A549 (cell line): ENCODE results near the gene MRPL20. TPM values are rescaled to one million over a fixed set of nuclear protein-coding genes. Genes with fewer than 3 reads are reported as not detected.

Experiments
- ATAC-seq, 2 experiments: fragments of 200-7000 bp in 1 of 2; fragments of >200 bp in 1 of 2; cut with Nextera tagmentation in 1 of 2; cut with Tn5 transposase in 1 of 2; 3 replicates each; pipeline versions ENCODE4 v1.8.0 to v1.9.1; 2018 to 2020; ENCODE audit warnings: mild to moderate bottlenecking in 1 of 2, moderate library complexity in 1 of 2
- CTCF ChIA-PET: fragments of 300-600 bp; sonication (Branson Sonifier 250); formaldehyde crosslinking; extraction: SDS; loops from one replicate; lab custom pipeline; 2021; ENCODE audit warnings: antibody characterized with exemption, inconsistent platforms; lab: Yijun Ruan, JAX
- POLR2A ChIA-PET: fragments of 350-600 bp; formaldehyde crosslinking; extraction: SDS; loops from one replicate; lab custom pipeline; 2021; ENCODE audit warnings: antibody characterized with exemption, inconsistent platforms; lab: Yijun Ruan, JAX
- DNase-seq, 2 experiments: peaks; one replicate each; pipeline versions ENCODE4 v3.0.0 to v3.0.0-alpha.2; 2011 to 2016; ENCODE audit warnings: low read depth in 1 of 2, low spot score in 1 of 2
- FAIRE-seq: peaks from 2 replicates; lab custom pipeline; 2011; peaks lifted over from hg19 to GRCh38; lab: Jason Lieb, UNC
- H3K27ac ChIP-seq, 2 experiments: fragments of >200 bp; sonication (Bioruptor Twin); formaldehyde crosslinking; 3 replicates each; pipeline ENCODE4 v1.5.1; 2016 to 2017
- H3K4me1 ChIP-seq: fragments of >200 bp; sonication (Bioruptor Twin); formaldehyde crosslinking; 3 replicates; pipeline ENCODE4 v1.6.1; 2016
- H3K4me2 ChIP-seq: fragments of >200 bp; sonication (Bioruptor Twin); formaldehyde crosslinking; 3 replicates; pipeline ENCODE4 v1.6.1; 2016
- H3K4me3 ChIP-seq: fragments of >200 bp; sonication (Bioruptor Twin); formaldehyde crosslinking; 3 replicates; pipeline ENCODE4 v1.5.1; 2016
- H3K9me3 ChIP-seq: fragments of >200 bp; sonication (Bioruptor Twin); formaldehyde crosslinking; 3 replicates; pipeline ENCODE4 v1.6.1; 2016
- BHLHE40 ChIP-seq: IDR thresholded peaks from 2 replicates; pipeline ENCODE4 v1.6.1; 2012; ENCODE audit warnings: low read depth, low read length, inconsistent platforms
- CHD4 ChIP-seq: fragments of 200-600 bp; sonication (generic); IDR thresholded peaks from 2 replicates; pipeline ENCODE4 v1.6.1; 2016; ENCODE audit warnings: antibody characterized with exemption, mild to moderate bottlenecking, borderline replicate concordance
- EHMT2 ChIP-seq: fragments of 200-600 bp; sonication (generic); IDR thresholded peaks from 2 replicates; pipeline ENCODE4 v1.6.1; 2016; ENCODE audit warnings: antibody characterized with exemption, low read depth, mild to moderate bottlenecking, moderate library complexity
- ESRRA ChIP-seq: fragments of 150-350 bp; IDR thresholded peaks from 2 replicates; pipeline ENCODE4 v1.6.1; 2014; ENCODE audit warnings: mild to moderate bottlenecking, low read length, borderline replicate concordance
- FOSB ChIP-seq: fragments of 250-450 bp; sonication (Bioruptor Pico); IDR thresholded peaks from 2 replicates; pipeline ENCODE4 v1.5.0; 2020; ENCODE audit warnings: mild to moderate bottlenecking, moderate library complexity
- FOSL2 ChIP-seq, 2 experiments: fragments of 450-650 bp in 1 of 2; fragments of >200 bp in 1 of 2; sonication (Bioruptor Twin) in 1 of 2; formaldehyde crosslinking; IDR thresholded peaks; 2 replicates each; pipeline versions ENCODE4 v1.5.0 to v1.6.1; 2016 to 2020; ENCODE audit warnings: mild to moderate bottlenecking in 1 of 2, moderate library complexity in 1 of 2
- FOXS1 ChIP-seq: fragments of 250-450 bp; sonication (Bioruptor Pico); IDR thresholded peaks from 2 replicates; pipeline ENCODE4 v1.5.0; 2020; ENCODE audit warnings: mild to moderate bottlenecking, moderate library complexity
- GATA3 ChIP-seq: IDR thresholded peaks from 2 replicates; pipeline ENCODE4 v1.6.1; 2012; ENCODE audit warnings: borderline replicate concordance
- HDAC2 ChIP-seq: fragments of 200-600 bp; sonication (generic); IDR thresholded peaks from 2 replicates; pipeline ENCODE4 v1.6.1; 2016
- HEYL ChIP-seq: fragments of 250-450 bp; sonication (Bioruptor Pico); IDR thresholded peaks from 2 replicates; pipeline ENCODE4 v1.8.0; 2021; ENCODE audit warnings: mild to moderate bottlenecking, moderate library complexity
- HOXB13 ChIP-seq: fragments of 250-450 bp; sonication (Bioruptor Pico); IDR thresholded peaks from 2 replicates; pipeline ENCODE4 v1.5.0; 2020; ENCODE audit warnings: low read depth, mild to moderate bottlenecking, moderate library complexity
- KDM1A ChIP-seq: fragments of 200-600 bp; sonication (generic); IDR thresholded peaks from 2 replicates; pipeline ENCODE4 v1.6.1; 2016; ENCODE audit warnings: low read depth, mild to moderate bottlenecking
- KDM5A ChIP-seq: fragments of 200-600 bp; sonication (generic); IDR thresholded peaks from 2 replicates; pipeline ENCODE4 v1.6.1; 2016; ENCODE audit warnings: antibody characterized with exemption, mild to moderate bottlenecking
- MAFK ChIP-seq: fragments of 450-650 bp; IDR thresholded peaks from 2 replicates; pipeline ENCODE4 v1.6.1; 2014; ENCODE audit not compliant: partially characterized antibody
- MYC ChIP-seq: IDR thresholded peaks from 2 replicates; pipeline ENCODE4 v1.6.1; 2012; ENCODE audit warnings: mild to moderate bottlenecking, inconsistent platforms, low read length, improper control_type of control experiment, borderline replicate concordance
- NFE2L2 ChIP-seq: fragments of 150-350 bp; conservative IDR thresholded peaks from 2 replicates; pipeline ENCODE4 v1.6.1; 2014; ENCODE audit warnings: low read length
- NPAS2 ChIP-seq: fragments of 250-450 bp; sonication (Bioruptor Pico); IDR thresholded peaks from 2 replicates; pipeline ENCODE4 v1.8.0; 2022; ENCODE audit warnings: mild to moderate bottlenecking, moderate library complexity, borderline replicate concordance
- POLR2A ChIP-seq: IDR thresholded peaks from 2 replicates; pipeline ENCODE4 v1.6.1; 2012; ENCODE audit warnings: mild to moderate bottlenecking, low read length
- RAD21 ChIP-seq, 2 experiments: fragments of >200 bp in 1 of 2; sonication (Bioruptor Twin) in 1 of 2; formaldehyde crosslinking in 1 of 2; IDR thresholded peaks in 1 of 2; conservative IDR thresholded peaks in 1 of 2; 2 replicates in 1 of 2; 3 replicates in 1 of 2; pipeline ENCODE4 v1.6.1; 2012 to 2018; ENCODE audit warnings: inconsistent platforms in 1 of 2
- RARB ChIP-seq: fragments of 250-450 bp; sonication (Bioruptor Pico); IDR thresholded peaks from 2 replicates; pipeline ENCODE4 v1.8.0; 2021; ENCODE audit warnings: mild to moderate bottlenecking, moderate library complexity
- RNF2 ChIP-seq: fragments of 200-600 bp; sonication (generic); IDR thresholded peaks from 2 replicates; pipeline ENCODE4 v1.6.1; 2016; ENCODE audit warnings: low read depth, mild to moderate bottlenecking, antibody characterized with exemption, moderate library complexity, borderline replicate concordance
- SMC3 ChIP-seq: fragments of >200 bp; sonication (Bioruptor Twin); formaldehyde crosslinking; IDR thresholded peaks from 3 replicates; pipeline ENCODE4 v1.6.1; 2018; ENCODE audit warnings: inconsistent platforms
- SREBF2 ChIP-seq: fragments of 450-650 bp; IDR thresholded peaks from 2 replicates; pipeline ENCODE4 v1.6.1; 2014; ENCODE audit warnings: mild to moderate bottlenecking, moderate library complexity
- TFCP2L1 ChIP-seq: fragments of 250-450 bp; sonication (Bioruptor Pico); IDR thresholded peaks from 2 replicates; pipeline ENCODE4 v1.5.0; 2021; ENCODE audit warnings: mild to moderate bottlenecking
- ZSCAN20 ChIP-seq: fragments of 250-450 bp; sonication (Bioruptor Pico); IDR thresholded peaks from 2 replicates; pipeline ENCODE4 v1.8.0; 2022; ENCODE audit warnings: mild to moderate bottlenecking, moderate library complexity
- WGBS: methylation state at CpG from one replicate; pipeline ENCODE4 v1.1.6; 2017; ENCODE audit errors: missing lambda C conversion rate; 5-methylcytosine and 5-hydroxymethylcytosine counted together
- polyA plus RNA-seq, 4 experiments: library from polyadenylated mRNA; depleted of rRNA in 3 of 4; stranded (reverse); fragments of >200 nt; fragmentation: RNase III in 1 of 4; extraction: RNeasy Plus Mini Kit Qiagen cat#74134 plus additional on column Dnase treatment in 1 of 4; gene quantifications; 2 replicates in 3 of 4; 3 replicates in 1 of 4; pipeline ENCODE4 v1.2.3, GENCODE V29; 2011 to 2017
- TF ChIP-seq, protein P1 (sequence below): fragments of >200 bp; sonication (Bioruptor Twin); formaldehyde crosslinking; IDR thresholded peaks from 3 replicates; pipeline ENCODE4 v1.6.1; 2016
- TF ChIP-seq, protein P2 (sequence below): IDR thresholded peaks from 2 replicates; pipeline ENCODE4 v1.6.1; 2012
- TF ChIP-seq, protein P3 (sequence below): IDR thresholded peaks from 2 replicates; pipeline ENCODE4 v1.6.1; 2012
- TF ChIP-seq, protein P4 (sequence below): fragments of 250-450 bp; sonication (Bioruptor Pico); IDR thresholded peaks from 2 replicates; pipeline ENCODE4 v1.5.0; 2021; ENCODE audit warnings: mild to moderate bottlenecking, moderate library complexity, borderline replicate concordance

Gene MRPL20
- polyA plus RNA-seq, 2 of the 4 experiments (the other 2 are of a cell fraction): 158 to 163 TPM

DNA sequence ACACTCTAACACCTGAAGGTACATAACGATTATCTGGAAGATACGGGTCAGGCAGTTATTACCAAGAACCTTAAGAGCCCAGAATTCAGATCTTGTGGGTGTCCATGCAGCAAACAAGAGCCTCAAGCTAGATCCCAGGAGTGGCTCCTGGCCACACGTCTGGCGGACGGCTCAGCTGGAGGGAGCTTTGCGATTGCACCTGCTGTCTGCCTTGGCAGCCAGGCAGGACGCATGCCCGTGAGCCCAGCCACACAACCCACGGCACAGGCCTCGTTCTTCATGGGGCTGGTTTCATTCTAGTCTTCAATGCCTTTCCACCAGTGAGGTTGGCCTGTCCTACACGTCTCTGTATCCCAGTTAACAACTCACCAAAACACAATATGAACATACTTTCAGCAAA lies 13.7 kb downstream of the MRPL20 start:
- ChIA-PET CTCF (interaction anchor here (1.9 to 2.7 kb wide), 2 partner anchors 9 to 21 kb away, joined by 5 to 13 read pairs; no protein-coding TSS in a partner anchor), POLR2A (no interaction called here)
- no peak for DNase-seq
- peaks cover 8% of the 10 kb centered on the region for H3K4me1 ChIP-seq
- TF ChIP-seq NFE2L2 (no peak), KDM1A (no peak), GATA3 (no peak), FOSL2 (IDR thresholded peaks at IDR 0.05) (no peak), FOSL2 (CRISPR knock-in tag; IDR thresholded peaks at IDR 0.05) (no peak), ZSCAN20 (CRISPR knock-in tag) (no peak), HEYL (CRISPR knock-in tag) (no peak), BHLHE40 (no peak), FOXS1 (CRISPR knock-in tag) (no peak), MAFK (no peak), HDAC2 (no peak), ESRRA (no peak), CHD4 (no peak), FOSB (CRISPR knock-in tag) (no peak), HOXB13 (CRISPR knock-in tag) (no peak)
- TF ChIP-seq, protein P1, sequence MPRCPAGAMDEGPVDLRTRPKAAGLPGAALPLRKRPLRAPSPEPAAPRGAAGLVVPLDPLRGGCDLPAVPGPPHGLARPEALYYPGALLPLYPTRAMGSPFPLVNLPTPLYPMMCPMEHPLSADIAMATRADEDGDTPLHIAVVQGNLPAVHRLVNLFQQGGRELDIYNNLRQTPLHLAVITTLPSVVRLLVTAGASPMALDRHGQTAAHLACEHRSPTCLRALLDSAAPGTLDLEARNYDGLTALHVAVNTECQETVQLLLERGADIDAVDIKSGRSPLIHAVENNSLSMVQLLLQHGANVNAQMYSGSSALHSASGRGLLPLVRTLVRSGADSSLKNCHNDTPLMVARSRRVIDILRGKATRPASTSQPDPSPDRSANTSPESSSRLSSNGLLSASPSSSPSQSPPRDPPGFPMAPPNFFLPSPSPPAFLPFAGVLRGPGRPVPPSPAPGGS: no peak
- TF ChIP-seq, protein P2, sequence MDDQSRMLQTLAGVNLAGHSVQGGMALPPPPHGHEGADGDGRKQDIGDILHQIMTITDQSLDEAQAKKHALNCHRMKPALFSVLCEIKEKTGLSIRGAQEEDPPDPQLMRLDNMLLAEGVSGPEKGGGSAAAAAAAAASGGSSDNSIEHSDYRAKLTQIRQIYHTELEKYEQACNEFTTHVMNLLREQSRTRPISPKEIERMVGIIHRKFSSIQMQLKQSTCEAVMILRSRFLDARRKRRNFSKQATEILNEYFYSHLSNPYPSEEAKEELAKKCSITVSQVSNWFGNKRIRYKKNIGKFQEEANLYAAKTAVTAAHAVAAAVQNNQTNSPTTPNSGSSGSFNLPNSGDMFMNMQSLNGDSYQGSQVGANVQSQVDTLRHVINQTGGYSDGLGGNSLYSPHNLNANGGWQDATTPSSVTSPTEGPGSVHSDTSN: no peak
- TF ChIP-seq, protein P3, sequence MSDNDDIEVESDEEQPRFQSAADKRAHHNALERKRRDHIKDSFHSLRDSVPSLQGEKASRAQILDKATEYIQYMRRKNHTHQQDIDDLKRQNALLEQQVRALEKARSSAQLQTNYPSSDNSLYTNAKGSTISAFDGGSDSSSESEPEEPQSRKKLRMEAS: no peak
- TF ChIP-seq, protein P4, sequence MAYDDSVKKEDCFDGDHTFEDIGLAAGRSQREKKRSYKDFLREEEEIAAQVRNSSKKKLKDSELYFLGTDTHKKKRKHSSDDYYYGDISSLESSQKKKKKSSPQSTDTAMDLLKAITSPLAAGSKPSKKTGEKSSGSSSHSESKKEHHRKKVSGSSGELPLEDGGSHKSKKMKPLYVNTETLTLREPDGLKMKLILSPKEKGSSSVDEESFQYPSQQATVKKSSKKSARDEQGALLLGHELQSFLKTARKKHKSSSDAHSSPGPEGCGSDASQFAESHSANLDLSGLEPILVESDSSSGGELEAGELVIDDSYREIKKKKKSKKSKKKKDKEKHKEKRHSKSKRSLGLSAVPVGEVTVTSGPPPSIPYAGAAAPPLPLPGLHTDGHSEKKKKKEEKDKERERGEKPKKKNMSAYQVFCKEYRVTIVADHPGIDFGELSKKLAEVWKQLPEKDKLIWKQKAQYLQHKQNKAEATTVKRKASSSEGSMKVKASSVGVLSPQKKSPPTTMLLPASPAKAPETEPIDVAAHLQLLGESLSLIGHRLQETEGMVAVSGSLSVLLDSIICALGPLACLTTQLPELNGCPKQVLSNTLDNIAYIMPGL (CRISPR knock-in tag): no peak
- TF ChIP-seq, all 56 proteins: peak for 0
- Histone ChIP-seq H3K27ac (no peak overlapping the region), H3K4me2 (no peak overlapping the region), H3K4me3 (no peak overlapping the region), H3K9me3 (no peaks in the 10 kb centered on the region)
- ATAC-seq (no peak), FAIRE-seq (no peak)
- WGBS: over 99% methylated on average over 11 of the region's 11 CpGs

DNA sequence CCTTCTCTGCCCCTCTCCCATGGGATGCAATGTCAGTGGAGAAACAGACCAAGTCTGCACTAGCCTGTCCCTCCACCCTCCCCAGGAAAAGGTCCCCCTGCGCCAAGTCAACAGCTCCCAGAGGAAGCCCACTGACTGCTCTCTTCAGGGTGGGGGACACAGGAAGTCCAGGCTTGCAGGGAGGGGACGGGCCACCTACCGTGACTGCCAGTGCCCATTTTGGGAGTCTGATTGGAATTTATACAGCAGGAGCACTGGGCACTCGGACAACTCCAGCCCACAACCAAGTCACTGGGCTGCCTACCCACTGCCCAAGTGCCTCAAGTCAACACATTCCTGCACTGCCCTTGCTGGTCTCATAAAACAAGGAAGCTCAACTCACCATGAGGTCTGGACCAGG lies 14.1 kb downstream of the MRPL20 start:
- Histone ChIP-seq H3K27ac (no peak overlapping the region), H3K4me2 (no peak overlapping the region), H3K9me3 (no peaks in the 10 kb centered on the region), H3K4me1 (peaks cover 7% of the 10 kb centered on the region), H3K4me3 (no peak overlapping the region)
- DNase-seq (no peak), ATAC-seq (no peak), FAIRE-seq (no peak)
- ChIA-PET CTCF (interaction anchor here (2.7 kb wide), 1 partner anchor 9 kb away, joined by 13 read pairs; no protein-coding TSS in a partner anchor), POLR2A (no interaction called here)
- no peak for TF ChIP-seq FOSB (CRISPR knock-in tag)
- TF ChIP-seq RNF2: no peak
- TF ChIP-seq KDM5A: no peak
- TF ChIP-seq RAD21 (conservative IDR thresholded peaks at IDR 0.05 in 1 of 2, IDR thresholded peaks at IDR 0.05 in 1 of 2): no peak
- no peak for TF ChIP-seq HDAC2
- no peak for TF ChIP-seq EHMT2
- no peak for TF ChIP-seq KDM1A
- TF ChIP-seq, protein P1: no peak
- TF ChIP-seq GATA3: no peak
- no peak for TF ChIP-seq NPAS2 (CRISPR knock-in tag)
- TF ChIP-seq ZSCAN20 (CRISPR knock-in tag): no peak
- no peak for TF ChIP-seq TFCP2L1 (CRISPR knock-in tag)
- TF ChIP-seq POLR2A: no peak
- TF ChIP-seq ESRRA: no peak
- TF ChIP-seq SMC3: no peak
- no peak for TF ChIP-seq FOSL2 (IDR thresholded peaks at IDR 0.05)
- no peak for TF ChIP-seq FOSL2 (CRISPR knock-in tag; IDR thresholded peaks at IDR 0.05)
- no peak for TF ChIP-seq SREBF2
- TF ChIP-seq RARB: no peak
- TF ChIP-seq HOXB13 (CRISPR knock-in tag): no peak
- no peak for TF ChIP-seq MYC
- WGBS: 100% methylated on average over 2 of the region's 4 CpGs
